ENCODE results near the gene WDR13.
"Not testable (repeated sequence)": the region's sequence is repeated elsewhere in the genome, so short reads cannot be mapped to it uniquely, and the experiment has no call there.

The WDR13 gene

GRCh38 chrX:48597353-48598264, at the start of gene WDR13:
Gene WDR13 (plus strand): TSS chrX:48597492. CDS start chrX:48597997, 505 bp downstream.
- DNase-seq: peak; percentile 84

- no peak for DNase-seq
These were observed 48.4 kb upstream of the WDR13 start for GRCh38 chrX:48548871-48549270.

GRCh38 chrX:48555731-48556325, 41.5 kb upstream of the WDR13 start:
- not testable (repeated sequence) for DNase-seq

- DNase-seq: no peak
These were observed 39.0 kb upstream of the WDR13 start for GRCh38 chrX:48558271-48558670.

- no peak for DNase-seq
These were observed 37.7 kb upstream of the WDR13 start for GRCh38 chrX:48559636-48560035.

GRCh38 chrX:48560056-48560455, 37.2 kb upstream of the WDR13 start:
- no peak for DNase-seq

GRCh38 chrX:48560681-48561080, 36.6 kb upstream of the WDR13 start:
- no peak for DNase-seq

GRCh38 chrX:48569958-48570357, 27.3 kb upstream of the WDR13 start:
- DNase-seq: no peak

GRCh38 chrX:48573690-48574269, 23.5 kb upstream of the WDR13 start:
- DNase-seq: peak; percentile 27

GRCh38 chrX:48574270-48575266, 22.7 kb upstream of the WDR13 start, which contains the start of gene RBM3:
Gene RBM3 (plus strand): TSS chrX:48574484. CDS start chrX:48575181, 697 bp downstream.
- peak; percentile 79 for DNase-seq

- no peak for DNase-seq
These were observed 21.6 kb upstream of the WDR13 start for GRCh38 chrX:48575642-48576041.

GRCh38 chrX:48576108-48576507, 21.2 kb upstream of the WDR13 start:
- no peak for DNase-seq

GRCh38 chrX:48578661-48579128, 18.6 kb upstream of the WDR13 start:
- no peak for DNase-seq

GRCh38 chrX:48579259-48579658, 18.0 kb upstream of the WDR13 start:
- DNase-seq: no peak

GRCh38 chrX:48580662-48581061, 16.6 kb upstream of the WDR13 start:
- DNase-seq: no peak

GRCh38 chrX:48584698-48585097, 12.6 kb upstream of the WDR13 start:
- no peak for DNase-seq

GRCh38 chrX:48589482-48590162, 7.7 kb upstream of the WDR13 start:
- DNase-seq: no peak

GRCh38 chrX:48590203-48591103, 6.8 kb upstream of the WDR13 start:
- no peak for DNase-seq

GRCh38 chrX:48591255-48591791, 6.0 kb upstream of the WDR13 start:
- no peak for DNase-seq

GRCh38 chrX:48592971-48593370, 4.3 kb upstream of the WDR13 start:
- no peak for DNase-seq

Measured in NCI-H748 treated with DMSO at 0.1 percent for 48 hours (cell line).